M059J (cell line): ENCODE data around the gene TSHR. TPM values are rescaled to one million over a fixed set of nuclear protein-coding genes. Genes with fewer than 3 reads are reported as not detected.
"Not testable (repeated sequence)": the region's sequence is repeated elsewhere in the genome, so short reads cannot be mapped to it uniquely, and the experiment has no call there.

Experiments
- DNase-seq: peaks from one replicate; pipeline ENCODE4 v3.0.0-alpha.2; 2012; ENCODE audit warnings: low read depth
- total RNA-seq: library from RNA; depleted of rRNA; stranded (reverse); fragments of >200 nt; shearing (Covaris generic); gene quantifications from 2 replicates; pipeline ENCODE4 v1.2.3, GENCODE V29; 2014

The TSHR gene
- total RNA-seq, 1 experiment from 2014 or later, result not detected

DNA sequence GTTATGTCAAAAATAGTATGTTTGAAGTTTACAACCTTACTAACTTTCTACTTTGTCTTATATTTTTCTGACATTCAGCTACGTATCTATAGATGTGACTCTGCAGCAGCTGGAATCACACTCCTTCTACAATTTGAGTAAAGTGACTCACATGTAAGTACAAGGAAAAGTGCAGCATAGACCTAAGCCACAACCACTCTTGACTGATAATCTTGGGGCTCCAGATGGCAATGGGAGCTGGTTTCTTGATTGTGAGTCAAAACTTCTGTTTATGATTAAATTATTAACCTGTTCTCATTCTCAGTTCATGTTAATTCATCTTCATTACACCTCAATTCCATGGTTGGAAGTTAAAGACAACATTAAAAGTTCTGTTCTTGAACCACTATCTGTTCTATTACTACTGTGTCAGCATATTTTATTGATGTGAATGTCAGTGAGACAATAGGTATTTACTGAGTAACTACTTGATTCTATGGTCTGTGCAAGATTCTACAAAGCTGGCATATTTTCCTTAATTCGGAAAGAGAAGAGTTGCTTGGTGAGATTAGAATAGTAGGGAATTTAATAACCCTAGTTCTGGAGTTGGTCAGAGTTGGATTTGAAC lies 112.9 kb downstream of the TSHR start:
- DNase-seq, result no peak

GRCh38 chr14:81070511-81070910 lies 115.1 kb downstream of the TSHR start:
- DNase-seq, result no peak

DNA sequence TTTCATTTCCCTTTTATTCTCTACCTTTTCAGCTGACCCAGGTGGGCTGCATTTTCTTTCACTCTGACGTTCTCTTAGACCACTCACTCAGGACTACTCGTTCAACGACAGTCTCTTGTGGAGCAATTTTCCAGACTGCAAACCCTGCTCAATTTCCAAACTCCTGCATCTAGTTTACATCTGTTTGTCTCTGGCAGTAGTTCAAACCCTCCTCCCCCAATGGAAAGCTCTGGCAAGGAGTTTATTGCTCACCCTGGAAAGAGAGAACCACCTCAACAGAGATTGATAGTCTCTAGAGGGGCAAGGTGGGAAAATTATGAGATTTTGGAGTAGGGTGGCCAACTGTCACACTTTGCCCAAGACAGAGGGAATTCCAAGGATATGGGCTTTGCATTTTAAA lies 130.2 kb downstream of the TSHR start:
- DNase-seq, result no peak

GRCh38 chr14:81087230-81087629 lies 131.8 kb downstream of the TSHR start:
- DNase-seq, result no peak

- DNase-seq, result no peak
These were observed 135.7 kb downstream of the TSHR start for GRCh38 chr14:81091139-81091538.

DNA sequence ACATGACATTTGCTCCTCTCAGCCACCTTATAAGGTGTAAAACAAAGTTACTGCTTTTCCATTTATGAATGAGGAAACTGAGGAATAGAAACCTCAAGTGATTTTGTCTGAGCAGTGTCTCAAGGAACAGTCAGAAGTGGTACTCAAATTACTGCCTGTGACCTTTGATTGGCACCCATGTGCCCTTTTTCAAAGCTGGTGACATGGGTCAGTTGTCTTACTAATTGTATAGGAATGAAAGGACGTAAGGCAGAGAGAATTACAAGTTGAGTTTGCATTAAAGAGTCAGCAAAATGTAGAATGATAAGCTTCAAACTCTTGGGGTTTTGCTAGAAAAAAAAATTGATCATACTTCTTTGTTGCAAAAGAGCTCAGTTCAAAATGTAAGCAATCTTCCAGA lies 136.2 kb downstream of the TSHR start:
- DNase-seq, result no peak

- no peak for DNase-seq
These were observed 138.2 kb downstream of the TSHR start for GRCh38 chr14:81093651-81094050.

DNA sequence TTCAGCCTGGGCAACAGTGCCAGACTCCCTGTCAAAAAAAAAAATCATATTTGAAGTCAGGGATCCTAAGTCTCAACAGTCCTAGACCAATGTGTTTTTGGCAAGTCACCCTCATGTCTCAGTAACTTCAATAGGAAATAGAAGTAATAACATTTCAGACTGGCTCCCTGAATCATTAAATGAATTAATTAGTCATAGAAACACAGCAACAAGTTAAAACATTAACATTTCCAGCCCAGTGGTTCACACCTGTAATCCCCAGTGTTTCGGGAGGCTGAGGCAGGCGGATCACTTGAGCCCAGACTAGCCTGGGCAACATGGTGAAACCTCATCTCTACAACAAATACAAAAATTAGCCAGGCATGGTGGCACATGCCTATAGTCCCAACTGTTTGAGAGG lies 140.1 kb downstream of the TSHR start:
- no peak for DNase-seq

DNA sequence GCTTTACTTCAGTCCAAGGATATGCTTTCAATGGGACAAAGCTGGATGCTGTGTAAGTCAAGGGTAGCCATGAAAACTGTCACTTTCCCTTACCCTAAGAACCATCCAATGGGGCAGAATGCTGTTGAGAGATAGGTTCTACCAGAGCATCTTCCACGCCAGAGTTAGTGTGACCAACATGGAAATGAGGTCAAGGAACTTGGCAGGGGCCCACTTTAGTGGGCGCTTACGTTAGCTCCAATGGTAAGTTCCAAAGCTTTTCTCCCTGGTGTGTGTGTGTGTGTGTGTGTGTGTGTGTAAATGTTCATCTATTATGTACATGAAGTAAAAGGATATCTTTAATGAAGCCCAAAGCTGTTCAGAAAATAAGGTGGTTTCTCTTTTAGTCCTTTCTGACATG lies 141.2 kb downstream of the TSHR start:
- DNase-seq, result no peak

DNA sequence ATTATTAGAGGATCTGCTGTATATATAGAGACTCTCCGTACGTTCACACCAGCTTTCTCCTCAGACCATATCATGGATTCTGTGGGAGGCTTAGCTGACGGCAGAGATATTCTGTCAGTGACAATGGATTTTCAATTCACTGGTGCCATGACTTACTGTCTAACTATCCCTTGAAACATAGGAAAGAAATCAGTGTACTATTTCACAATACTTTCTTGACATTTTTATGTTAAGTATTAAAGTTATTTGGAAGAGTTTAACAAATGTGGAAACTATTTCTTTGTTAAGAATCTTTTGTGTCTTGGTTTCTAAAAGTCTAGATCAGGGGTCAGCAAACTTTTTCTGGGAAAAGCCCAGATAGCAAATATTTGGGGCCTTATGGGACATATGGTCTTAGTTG lies 146.8 kb downstream of the TSHR start:
- no peak for DNase-seq

DNA sequence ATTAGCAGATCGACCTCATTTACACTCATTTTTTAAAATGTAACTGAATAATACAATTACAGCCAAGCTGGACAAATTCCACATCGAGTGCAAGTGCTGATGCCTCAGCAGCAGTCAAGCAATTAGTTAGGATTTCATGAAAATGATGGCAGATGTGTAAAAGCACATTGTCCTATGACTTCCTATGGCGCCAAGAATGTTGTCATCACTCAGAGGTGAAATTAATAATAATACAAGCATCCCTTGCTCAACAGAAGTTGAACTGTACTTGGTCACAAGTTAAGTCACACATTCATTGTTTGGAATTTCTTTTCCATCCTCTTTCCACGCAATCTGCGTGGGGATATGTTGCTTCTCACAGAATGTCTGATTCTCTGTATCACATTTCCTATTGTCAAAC lies 148.0 kb downstream of the TSHR start:
- DNase-seq, result no peak

GRCh38 chr14:81105378-81105777 lies 150.0 kb downstream of the TSHR start:
- DNase-seq, result no peak

DNA sequence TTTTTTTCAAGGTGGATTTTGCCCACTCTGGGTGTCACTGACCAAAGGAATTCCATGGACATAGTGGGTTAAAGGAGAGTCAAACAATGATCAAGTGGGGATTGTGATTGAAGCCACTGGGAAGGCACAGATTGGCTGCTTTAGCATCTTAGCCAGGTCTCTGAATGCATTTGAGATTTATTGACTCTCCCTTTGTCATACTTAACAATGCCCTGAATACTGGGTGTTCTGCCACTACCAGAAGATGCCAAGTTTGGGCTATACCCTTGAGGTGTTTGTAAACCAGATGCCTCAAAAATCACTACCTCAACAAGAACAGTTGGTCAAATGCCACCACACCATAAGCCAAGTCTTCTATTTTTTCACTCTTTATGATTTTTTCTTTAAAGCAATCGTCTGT lies 150.5 kb downstream of the TSHR start:
- no peak for DNase-seq

GRCh38 chr14:81110186-81110585 lies 154.8 kb downstream of the TSHR start:
- DNase-seq, result no peak

DNA sequence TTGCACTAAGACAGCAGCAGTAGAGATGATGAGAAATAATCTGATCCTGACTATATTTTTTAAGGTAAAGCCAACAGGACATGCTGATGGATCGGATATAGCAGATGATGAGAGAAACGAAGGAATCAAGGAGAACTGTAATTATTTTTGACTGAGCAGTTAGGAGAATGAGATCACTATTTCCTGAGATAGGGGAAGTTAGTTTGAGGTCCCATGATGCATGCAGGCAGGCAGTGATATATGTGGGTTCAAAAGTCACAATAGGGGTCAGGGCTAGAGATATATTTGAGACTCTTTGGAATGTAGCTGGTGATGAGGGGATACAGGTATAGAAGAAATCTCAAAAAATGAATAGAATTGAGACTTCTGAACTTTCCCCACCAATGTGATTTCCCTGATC lies 157.8 kb downstream of the TSHR start:
- DNase-seq, result no peak

GRCh38 chr14:81113945-81114820 lies 158.8 kb downstream of the TSHR start:
- not testable (repeated sequence) for DNase-seq

GRCh38 chr14:81120501-81120900 lies 165.1 kb downstream of the TSHR start:
- no peak for DNase-seq

- DNase-seq, result no peak
These were observed 166.9 kb downstream of the TSHR start for GRCh38 chr14:81122326-81122725.

DNA sequence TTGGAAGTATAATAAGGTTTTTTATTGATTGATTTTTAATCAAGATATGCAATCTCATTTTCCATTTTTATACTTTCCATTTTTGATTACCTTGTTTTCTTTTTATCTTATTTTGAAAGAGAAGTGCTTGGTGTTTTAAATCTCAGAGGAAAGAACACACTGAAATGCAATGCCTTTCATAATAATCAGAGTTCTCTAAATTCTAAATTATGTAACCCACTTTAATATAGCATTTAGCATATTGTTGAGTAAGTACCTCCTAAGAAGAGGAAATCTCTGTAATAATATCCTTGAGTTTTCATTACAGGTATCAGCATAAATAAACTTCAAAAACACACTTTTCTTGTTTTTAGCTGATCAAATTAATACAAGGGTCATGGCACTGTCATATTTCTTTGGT lies 168.4 kb downstream of the TSHR start:
- DNase-seq, result no peak

DNA sequence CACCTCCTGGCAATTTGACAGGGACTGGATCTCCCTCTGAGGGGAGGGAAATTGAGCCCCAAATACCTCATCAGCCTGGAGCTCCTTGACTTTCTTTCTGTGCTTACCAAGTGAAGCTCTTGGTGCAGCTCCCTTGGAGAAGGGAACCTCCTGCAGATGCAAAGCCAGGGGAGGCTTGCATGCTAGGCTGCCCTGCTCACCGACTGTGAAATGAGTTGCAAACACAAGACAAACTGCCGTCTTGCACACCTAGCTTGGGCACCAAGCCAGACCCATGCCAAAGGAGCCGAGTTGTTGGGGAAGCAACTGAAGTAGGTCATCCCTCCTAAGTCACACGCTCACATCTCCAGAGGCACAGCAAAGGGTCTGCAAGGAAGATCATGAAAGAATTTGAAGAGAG lies 170.1 kb downstream of the TSHR start:
- DNase-seq, result no peak

DNA sequence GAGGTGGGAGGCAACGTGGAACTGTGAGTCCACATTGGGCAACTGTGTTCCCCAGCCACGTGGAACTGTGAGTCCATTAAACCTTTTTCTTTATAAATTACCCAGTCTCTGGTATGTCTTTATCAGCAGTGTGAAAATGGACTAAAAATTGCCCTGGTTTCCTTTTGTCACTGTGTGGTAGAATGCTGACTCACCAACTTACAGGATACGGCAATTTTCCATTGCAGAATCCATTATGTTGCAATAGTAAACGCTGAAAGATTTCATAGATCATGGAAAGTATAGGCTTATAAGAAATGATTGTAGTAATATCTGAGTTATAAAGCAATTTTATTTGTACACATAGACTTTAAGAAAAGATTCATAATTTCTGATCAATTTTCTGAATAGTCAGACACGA lies 172.4 kb downstream of the TSHR start:
- peak; percentile 4 for DNase-seq

- DNase-seq, result no peak
These were observed 173.8 kb downstream of the TSHR start for GRCh38 chr14:81129242-81129641.

GRCh38 chr14:81132468-81132867 lies 177.0 kb downstream of the TSHR start:
- DNase-seq, result no peak

- no peak for DNase-seq
These were observed 178.0 kb downstream of the TSHR start for GRCh38 chr14:81133400-81133799.
